Loucy (cell line): ENCODE data around the gene RALB.

Source experiments
- H2AFZ ChIP-seq: fragments of 200-600 bp; sonication (generic); 2 replicates; pipeline ENCODE4 v1.6.0; 2016; ENCODE audit warnings: antibody characterized with exemption, mild to moderate bottlenecking, low read length, moderate library complexity
- H3F3A ChIP-seq: fragments of 200-600 bp; 2 replicates; pipeline ENCODE4 v1.6.0; 2016; ENCODE audit warnings: antibody characterized with exemption, low read depth, mild to moderate bottlenecking
- H3K27me3 ChIP-seq: fragments of 200-600 bp; sonication (generic); 2 replicates; pipeline ENCODE4 v1.6.1; 2014; ENCODE audit warnings: low read length, mild to moderate bottlenecking; ENCODE audit not compliant: insufficient read depth, poor library complexity, severe bottlenecking
- H3K36me3 ChIP-seq: fragments of 200-600 bp; sonication (generic); 2 replicates; pipeline ENCODE4 v1.6.1; 2016; ENCODE audit warnings: low read length; ENCODE audit not compliant: insufficient read depth
- H3K4me1 ChIP-seq: fragments of 200-600 bp; sonication (generic); 2 replicates; pipeline ENCODE4 v1.5.1; 2014; ENCODE audit warnings: low read length, mild to moderate bottlenecking; ENCODE audit not compliant: insufficient read depth, poor library complexity, severe bottlenecking
- H3K4me2 ChIP-seq: fragments of 200-600 bp; sonication (generic); 2 replicates; pipeline ENCODE4 v1.6.0; 2014; ENCODE audit warnings: antibody characterized with exemption, low read length, low read depth, mild to moderate bottlenecking; ENCODE audit not compliant: poor library complexity, severe bottlenecking
- H3K4me3 ChIP-seq: fragments of 200-600 bp; sonication (generic); 2 replicates; pipeline ENCODE4 v1.5.1; 2014; ENCODE audit warnings: low read length, mild to moderate bottlenecking, mixed read lengths; ENCODE audit not compliant: poor library complexity, severe bottlenecking
- H3K79me2 ChIP-seq: fragments of 200-600 bp; sonication (generic); 2 replicates; pipeline ENCODE4 v1.6.1; 2014; ENCODE audit warnings: low read length; ENCODE audit not compliant: insufficient read depth
- H3K9ac ChIP-seq: fragments of 200-600 bp; sonication (generic); 2 replicates; pipeline ENCODE4 v1.6.0; 2014; ENCODE audit warnings: mild to moderate bottlenecking, low read depth, low read length, moderate library complexity; ENCODE audit not compliant: poor library complexity, severe bottlenecking
- H3K9me2 ChIP-seq: fragments of 200-600 bp; sonication (generic); replicated peaks from 2 replicates; pipeline ENCODE4 v1.6.1; 2016; ENCODE audit warnings: low read depth, low read length, mixed read lengths
- H3K9me3 ChIP-seq: fragments of 200-600 bp; sonication (generic); 2 replicates; pipeline ENCODE4 v1.6.1; 2014; ENCODE audit warnings: mild to moderate bottlenecking, antibody characterized with exemption, low read length, low read depth; ENCODE audit not compliant: insufficient read depth
- H4K20me1 ChIP-seq: fragments of 200-600 bp; sonication (generic); 2 replicates; pipeline ENCODE4 v1.6.0; 2014; ENCODE audit warnings: antibody characterized with exemption, low read length, mild to moderate bottlenecking; ENCODE audit not compliant: insufficient read depth, poor library complexity, severe bottlenecking
- CTCF ChIP-seq: fragments of 200-600 bp; sonication (generic); conservative IDR thresholded peaks from 2 replicates; pipeline ENCODE4 v1.5.1; 2014; ENCODE audit warnings: mild to moderate bottlenecking, antibody characterized with exemption, low read length
- EZH2phosphoT487 ChIP-seq: fragments of 200-600 bp; IDR thresholded peaks from 2 replicates; pipeline ENCODE4 v1.6.1; 2018; ENCODE audit warnings: antibody characterized with exemption, mild to moderate bottlenecking, moderate library complexity, borderline replicate concordance

The RALB gene

GRCh38 chr2:120243875-120244553 is 8.6 kb upstream of the RALB start:
- Histone ChIP-seq H3K9ac (no peak overlapping the region), H3K9me2 (no peaks in the 10 kb centered on the region), H3K4me2 (no peak overlapping the region), H2AFZ (no peak overlapping the region), H3K79me2 (no peaks in the 10 kb centered on the region), H3K4me3 (no peak overlapping the region), H3K36me3 (no peaks in the 10 kb centered on the region), H4K20me1 (no peaks in the 10 kb centered on the region), H3K9me3 (no peaks in the 10 kb centered on the region), H3F3A (no peaks in the 10 kb centered on the region), H3K27me3 (no peaks in the 10 kb centered on the region), H3K4me1 (peaks cover 12% of the 10 kb centered on the region)
- no peak for TF ChIP-seq EZH2phosphoT487

- no peak for TF ChIP-seq EZH2phosphoT487
- TF ChIP-seq CTCF, result no peak
- H3K9me2 ChIP-seq, result no peaks in the 10 kb centered on the region
- H2AFZ ChIP-seq, result no peak overlapping the region
Measured at GRCh38 chr2:120244656-120245519, 7.8 kb upstream of the RALB start.

GRCh38 chr2:120245520-120246332 is 6.9 kb upstream of the RALB start:
- Histone ChIP-seq H3K9me3 (no peaks in the 10 kb centered on the region), H3K36me3 (no peaks in the 10 kb centered on the region), H3K4me3 (no peak overlapping the region), H3K9me2 (no peaks in the 10 kb centered on the region), H3K9ac (no peak overlapping the region), H3K27me3 (no peaks in the 10 kb centered on the region), H3F3A (no peaks in the 10 kb centered on the region), H2AFZ (no peak overlapping the region), H4K20me1 (no peaks in the 10 kb centered on the region), H3K79me2 (no peaks in the 10 kb centered on the region), H3K4me2 (no peak overlapping the region), H3K4me1 (peaks cover 12% of the 10 kb centered on the region)
- TF ChIP-seq EZH2phosphoT487, result no peak
- TF ChIP-seq CTCF, result no peak

More at GRCh38 chr2:120244656-120245519, 7.8 kb upstream of the RALB start:
- Histone ChIP-seq H3K9ac (no peak overlapping the region), H3K79me2 (no peaks in the 10 kb centered on the region), H3K9me3 (no peaks in the 10 kb centered on the region), H3F3A (no peaks in the 10 kb centered on the region), H3K36me3 (no peaks in the 10 kb centered on the region), H4K20me1 (no peaks in the 10 kb centered on the region), H3K4me1 (peaks cover 12% of the 10 kb centered on the region), H3K27me3 (no peaks in the 10 kb centered on the region), H3K4me3 (no peak overlapping the region), H3K4me2 (no peak overlapping the region)
